ENCODE measurements around the gene TXN2. TPM values are rescaled to one million over a fixed set of nuclear protein-coding genes. Genes with fewer than 3 reads are reported as not detected.

TXN2 gene
- polyA plus RNA-seq, 4 donors = 106 to 133 (median 125) TPM

Other genes starting within 250 kb of the TXN2 start
- 10 to 100 TPM; 25.4 to 41.6 (median 32.2) TPM for gene APOL2, start 242.1 kb downstream of the TXN2 start, polyA plus RNA-seq (ENCODE audit: insufficient read length in 4 of 4)
- 10 to 100 TPM in 3 of 4 donors, 1 to 10 TPM in 1; 9.9 to 13.5 (median 12.0) TPM for gene APOL1, start 228.5 kb downstream of the TXN2 start, polyA plus RNA-seq (ENCODE audit: insufficient read length in 4 of 4)
- gene MYH9, start 93.7 kb downstream of the TXN2 start, polyA plus RNA-seq (ENCODE audit: insufficient read length in 4 of 4) = 100 to 1,000 TPM; 131 to 293 (median 286) TPM
- gene FOXRED2, start 25.4 kb upstream of the TXN2 start, polyA plus RNA-seq (ENCODE audit: insufficient read length in 4 of 4) = 10 to 100 TPM; 23.0 to 29.7 (median 26.4) TPM
- gene EIF3D, start 47.5 kb upstream of the TXN2 start, polyA plus RNA-seq (ENCODE audit: insufficient read length in 4 of 4) = 100 to 1,000 TPM; 194 to 296 (median 262) TPM
- not detected for gene CACNG2, start 222.1 kb upstream of the TXN2 start, polyA plus RNA-seq (ENCODE audit: insufficient read length in 4 of 4)

All from left renal pelvis (tissue), 4 donors.